ENCODE results near the gene TPO. TPM values are rescaled to one million over a fixed set of nuclear protein-coding genes. Genes with fewer than 3 reads are reported as not detected.

The TPO gene
- polyA plus RNA-seq, 3 donors, result not detected

- Mint-ChIP-seq H3K4me1 (no peaks in the 10 kb centered on the region), H3K4me3 (no peak overlapping the region), H3K27me3 (ENCODE audit: low read depth in 3 of 3) (peaks cover 0 to 2% (median 0%) of the 10 kb centered on the region in 3 donors), H3K9me3 (peaks cover 0 to 12% (median 2%) of the 10 kb centered on the region in 7 donors), H3K27ac (no peak overlapping the region), H3K36me3 (no peaks in the 10 kb centered on the region)
- Histone ChIP-seq H3K36me3 (replicated peaks in 1 of 2; ENCODE audit: control insufficient read depth in 1 of 2, insufficient read depth in 2 of 2, low read length in 2 of 2) (no peaks in the 10 kb centered on the region), H3K27me3 (ENCODE audit: control insufficient read depth in 2 of 2, insufficient read depth in 2 of 2, low read length in 2 of 2) (no peaks in the 10 kb centered on the region), H3K9me3 (replicated peaks in 1 of 2; ENCODE audit: control insufficient read depth in 1 of 2, insufficient read depth in 1 of 2, low read length in 2 of 2) (peaks cover 0 to 19% of the 10 kb centered on the region in 2 donors), H2AFZ (ENCODE audit: insufficient read depth, low read depth, low read length, poor library complexity, severe bottlenecking) (no peak overlapping the region), H4K20me1 (ENCODE audit: insufficient read depth, low read length) (no peaks in the 10 kb centered on the region), H3K9ac (ENCODE audit: insufficient read depth, low read length, poor library complexity, severe bottlenecking) (no peak overlapping the region), H3K27ac (ENCODE audit: low read depth in 1 of 2, low read length in 2 of 2) (no peak overlapping the region), H3K79me2 (ENCODE audit: insufficient read depth, low read length) (no peaks in the 10 kb centered on the region), H3K4me2 (replicated peaks; ENCODE audit: extremely low read depth, low read length, poor library complexity, severe bottlenecking) (no peak overlapping the region), H3K4me1 (ENCODE audit: control insufficient read depth in 1 of 2, insufficient read depth in 2 of 2, low read length in 2 of 2) (no peaks in the 10 kb centered on the region), H3K4me3 (replicated peaks in 1 of 3; ENCODE audit: low read depth in 2 of 3, low read length in 3 of 3) (no peak overlapping the region)
- no peak for TF ChIP-seq CTCF (IDR thresholded peaks at IDR 0.05)
- no peak for DNase-seq
- intact Hi-C loops (cut with micrococcal nuclease), result no loop called here
- 78% methylated on average over 73 of the region's 76 CpGs for WGBS (ENCODE audit: insufficient coverage)
Observed at GRCh38 chr2:1477196-1478040, 64.2 kb downstream of the TPO start.

DNA sequence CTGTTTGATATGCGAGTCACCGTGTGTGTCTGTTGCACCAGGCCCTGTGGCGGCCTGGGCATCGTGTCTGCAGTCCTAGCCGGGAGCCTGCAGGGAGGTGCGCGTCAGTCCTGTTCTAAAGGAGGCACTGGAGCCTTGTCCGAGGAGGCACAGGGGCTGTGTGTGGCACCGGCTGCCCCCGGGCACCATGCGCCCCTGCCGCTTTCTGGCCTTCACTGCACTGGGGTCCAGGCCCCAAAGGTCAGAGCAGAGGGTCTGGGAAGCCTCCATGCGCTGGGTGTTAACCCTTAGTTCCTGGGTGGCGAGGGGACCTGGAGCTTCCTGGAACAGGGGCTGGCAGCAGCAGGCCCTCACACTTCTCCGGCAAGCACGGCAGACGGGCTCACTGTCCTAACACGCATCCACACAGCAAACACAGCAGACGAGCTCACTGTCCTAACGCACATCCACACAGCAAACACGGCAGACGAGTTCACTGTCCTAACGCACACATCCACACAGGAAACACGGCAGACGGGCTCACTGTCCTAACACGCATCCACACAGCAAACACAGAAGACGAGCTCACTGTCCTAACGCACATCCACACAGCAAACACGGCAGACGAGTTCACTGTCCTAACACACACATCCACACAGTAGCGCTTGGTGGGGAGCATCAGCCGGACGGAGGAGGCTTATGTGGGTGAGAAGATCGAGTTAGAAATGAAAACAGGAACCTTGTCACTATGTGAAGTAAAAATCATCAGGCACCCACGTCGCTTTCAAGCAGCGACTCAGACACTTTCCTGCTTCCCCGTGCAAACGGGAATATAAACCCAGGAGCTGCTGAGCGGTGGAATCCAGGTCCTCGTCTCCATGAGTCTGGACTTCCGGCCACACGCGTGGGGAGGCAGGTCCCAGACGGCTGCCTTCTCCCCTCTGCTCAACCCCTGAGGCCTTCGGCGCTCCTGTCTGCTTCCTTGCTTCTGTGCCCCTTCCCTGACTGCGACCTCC is 65.3 kb downstream of the TPO start:
- Histone ChIP-seq H3K4me3 (replicated peaks in 1 of 3; ENCODE audit: low read depth in 2 of 3, low read length in 3 of 3) (no peak overlapping the region), H3K27ac (ENCODE audit: low read depth in 1 of 2, low read length in 2 of 2) (no peak overlapping the region), H3K9ac (ENCODE audit: insufficient read depth, low read length, poor library complexity, severe bottlenecking) (no peak overlapping the region), H3K79me2 (ENCODE audit: insufficient read depth, low read length) (no peaks in the 10 kb centered on the region), H3K9me3 (replicated peaks in 1 of 2; ENCODE audit: control insufficient read depth in 1 of 2, insufficient read depth in 1 of 2, low read length in 2 of 2) (peaks cover 0 to 19% of the 10 kb centered on the region in 2 donors), H2AFZ (ENCODE audit: insufficient read depth, low read depth, low read length, poor library complexity, severe bottlenecking) (no peak overlapping the region), H3K4me2 (replicated peaks; ENCODE audit: extremely low read depth, low read length, poor library complexity, severe bottlenecking) (no peak overlapping the region), H4K20me1 (ENCODE audit: insufficient read depth, low read length) (no peaks in the 10 kb centered on the region), H3K4me1 (ENCODE audit: control insufficient read depth in 1 of 2, insufficient read depth in 2 of 2, low read length in 2 of 2) (no peaks in the 10 kb centered on the region), H3K27me3 (ENCODE audit: control insufficient read depth in 2 of 2, insufficient read depth in 2 of 2, low read length in 2 of 2) (no peaks in the 10 kb centered on the region), H3K36me3 (replicated peaks in 1 of 2; ENCODE audit: control insufficient read depth in 1 of 2, insufficient read depth in 2 of 2, low read length in 2 of 2) (no peaks in the 10 kb centered on the region)
- intact Hi-C loops (cut with micrococcal nuclease), result no loop called here
- 87% methylated on average over 34 of the region's 48 CpGs for WGBS (ENCODE audit: insufficient coverage)
- H3K27ac Mint-ChIP-seq, result no peak overlapping the region
- TF ChIP-seq CTCF (IDR thresholded peaks at IDR 0.05), result no peak
- DNase-seq, result no peak
- no peak overlapping the region for H3K4me3 Mint-ChIP-seq
- no peaks in the 10 kb centered on the region for H3K4me1 Mint-ChIP-seq
- no peaks in the 10 kb centered on the region for H3K36me3 Mint-ChIP-seq
- peaks cover 0 to 12% (median 2%) of the 10 kb centered on the region in 7 donors for H3K9me3 Mint-ChIP-seq
- peaks cover 0 to 2% (median 0%) of the 10 kb centered on the region in 3 donors for H3K27me3 Mint-ChIP-seq (ENCODE audit: low read depth in 3 of 3)

All from CD14-positive monocyte (primary cell).